Calu3 (cell line): ENCODE results near the gene FAM228B. TPM values are rescaled to one million over a fixed set of nuclear protein-coding genes. Genes with fewer than 3 reads are reported as not detected.

Experiments used
- BruUV-seq: library from RNA; stranded (reverse); fragments of 400-500 nt; replicated peaks from 2 replicates; lab custom pipeline; 2021; lab: Mats Ljungman, UMichigan
- CTCF ChIA-PET: fragments of 300-600 bp; sonication (Branson Sonifier 250); formaldehyde crosslinking; loops from one replicate; lab custom pipeline; 2022; ENCODE audit warnings: antibody characterized with exemption; lab: Charles Lee
- DNase-seq: peaks from one replicate; pipeline ENCODE4 v3.0.0; 2022
- H3K27ac Mint-ChIP-seq: one replicate; pipeline ENCODE4 v1.8.0; 2022; ENCODE audit warnings: mixed read lengths; ENCODE audit not compliant: unreplicated experiment
- H3K27me3 Mint-ChIP-seq: one replicate; pipeline ENCODE4 v1.8.0; 2022; ENCODE audit warnings: mixed read lengths; ENCODE audit not compliant: unreplicated experiment
- H3K36me3 Mint-ChIP-seq: one replicate; pipeline ENCODE4 v1.8.0; 2022; ENCODE audit warnings: mild to moderate bottlenecking, moderate library complexity, mixed read lengths; ENCODE audit not compliant: insufficient read depth, unreplicated experiment
- H3K4me1 Mint-ChIP-seq: one replicate; pipeline ENCODE4 v1.8.0; 2022; ENCODE audit warnings: mild to moderate bottlenecking, low read depth, mixed read lengths; ENCODE audit not compliant: unreplicated experiment
- H3K4me3 Mint-ChIP-seq: one replicate; pipeline ENCODE4 v1.8.0; 2022; ENCODE audit warnings: mild to moderate bottlenecking, low read depth, moderate library complexity, mixed read lengths; ENCODE audit not compliant: unreplicated experiment
- H3K9me3 Mint-ChIP-seq: one replicate; pipeline ENCODE4 v1.8.0; 2022; ENCODE audit warnings: low read depth, mixed read lengths; ENCODE audit not compliant: unreplicated experiment
- CTCF ChIP-seq: fragments of 200-600 bp; IDR thresholded peaks from one replicate; pipeline ENCODE4 v1.8.0; 2022; ENCODE audit warnings: antibody characterized with exemption; ENCODE audit not compliant: unreplicated experiment
- intact Hi-C: fragments of 100-400 bp; cut with micrococcal nuclease; formaldehyde crosslinking; loops from one replicate; pipeline ENCODE4 v1.10.0; 2022; ENCODE audit not compliant: unreplicated experiment
- total RNA-seq: library from RNA; stranded (reverse); gene quantifications from 2 replicates; pipeline ENCODE4 v1.2.3, GENCODE V29; 2022

The FAM228B gene
- total RNA-seq, 1 experiment from 2014 or later, result 8.3 TPM

GRCh38 chr2:24210723-24211122, 87.5 kb downstream of the FAM228B start:
- H3K27ac Mint-ChIP-seq, result no peak overlapping the region
- DNase-seq, result no peak
- no TSS peak for BruUV-seq
- no peak overlapping the region for H3K4me3 Mint-ChIP-seq
- H3K36me3 Mint-ChIP-seq, result peaks cover 17% of the 10 kb centered on the region
- H3K4me1 Mint-ChIP-seq, result no peaks in the 10 kb centered on the region
- CTCF ChIA-PET, result no interaction called here
- H3K9me3 Mint-ChIP-seq, result no peaks in the 10 kb centered on the region
- intact Hi-C loops, result no loop called here
- no peaks in the 10 kb centered on the region for H3K27me3 Mint-ChIP-seq
- TF ChIP-seq CTCF, result no peak

DNA sequence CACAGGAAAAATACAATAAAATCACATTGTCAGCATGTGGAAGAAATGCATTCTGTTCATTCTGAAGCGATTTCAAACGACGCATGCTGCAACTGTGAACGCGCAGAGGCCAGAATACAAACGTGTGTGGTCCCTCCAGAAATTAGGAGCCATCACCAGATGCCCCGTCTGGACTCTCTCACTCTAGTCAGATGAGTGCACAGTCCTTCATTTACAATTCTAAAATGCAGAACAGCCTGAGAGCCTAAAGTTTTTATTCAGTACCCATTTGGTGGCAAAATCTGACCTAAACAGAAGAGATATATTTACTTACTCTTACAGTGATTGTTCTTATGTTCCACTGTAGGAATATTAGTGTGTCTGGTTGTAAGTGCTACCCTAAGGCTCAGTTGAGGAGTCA, 88.1 kb downstream of the FAM228B start:
- H3K36me3 Mint-ChIP-seq, result peaks cover 17% of the 10 kb centered on the region
- TF ChIP-seq CTCF, result no peak

GRCh38 chr2:24214880-24215279, 91.6 kb downstream of the FAM228B start:
- Mint-ChIP-seq H3K4me1 (no peaks in the 10 kb centered on the region), H3K36me3 (peaks cover 17% of the 10 kb centered on the region), H3K9me3 (no peaks in the 10 kb centered on the region), H3K27ac (no peak overlapping the region), H3K27me3 (no peaks in the 10 kb centered on the region), H3K4me3 (no peak overlapping the region)
- no peak for TF ChIP-seq CTCF
- BruUV-seq, result no TSS peak
- DNase-seq, result no peak
- CTCF ChIA-PET, result no interaction called here
- intact Hi-C loops, result no loop called here

More for the DNA sequence above, 88.1 kb downstream of the FAM228B start:
- Mint-ChIP-seq H3K27me3 (no peaks in the 10 kb centered on the region), H3K4me3 (no peak overlapping the region), H3K4me1 (no peaks in the 10 kb centered on the region), H3K27ac (no peak overlapping the region), H3K9me3 (no peaks in the 10 kb centered on the region)
- no TSS peak for BruUV-seq
- intact Hi-C loops, result no loop called here
- no peak for DNase-seq
- CTCF ChIA-PET, result no interaction called here

Other genes starting within 250 kb of the FAM228B start
- gene ATAD2B, start 196.3 kb upstream of the FAM228B start, total RNA-seq, result 17.9 and 19.7 TPM in 2 replicates
- gene UBXN2A, start 183.0 kb upstream of the FAM228B start, total RNA-seq, result 12.8 and 15.1 TPM in 2 replicates
- 0.37 TPM in 1 of 2 replicates, not detected in the other for gene MFSD2B, start 113.4 kb upstream of the FAM228B start, total RNA-seq
- gene WDCP, start 76.1 kb upstream of the FAM228B start, total RNA-seq, result 13.4 and 17.2 TPM in 2 replicates
- 5.9 and 8.2 TPM in 2 replicates for gene FKBP1B, start 73.7 kb upstream of the FAM228B start, total RNA-seq
- gene SF3B6, start 47.1 kb upstream of the FAM228B start, total RNA-seq, result 112 and 125 TPM in 2 replicates
- 13.9 TPM in 2 replicates for gene TP53I3, start 38.6 kb upstream of the FAM228B start, total RNA-seq
- gene PFN4, start 135 bp upstream of the FAM228B start, total RNA-seq, result 0.64 TPM in 1 of 2 replicates, not detected in the other
- gene FAM228A, start 51.6 kb downstream of the FAM228B start, total RNA-seq, result not detected in 2 replicates
- gene ITSN2, start 237.1 kb downstream of the FAM228B start, total RNA-seq, result 44.3 and 45.4 TPM in 2 replicates